Stimulated activated CD4-positive, alpha-beta T cell treated with anti-CD3 and anti-CD28 coated beads, Interleukin-1b, Interleukin-23, amount 100 ng/mL, for 24 hours (primary cell): ENCODE measurements around the gene NDUFAF8.

Experiments used
- DNase-seq, 4 experiments: peaks; one replicate each; pipeline ENCODE4 v3.0.0-alpha.2; 2020; ENCODE audit warnings: low read depth in 4 of 4, low spot score in 1 of 4

Gene NDUFAF8

GRCh38 chr17:81273698-81274470 lies 34.8 kb downstream of the NDUFAF8 start:
- no peak for DNase-seq

GRCh38 chr17:81274471-81274855 lies 35.3 kb downstream of the NDUFAF8 start:
- DNase-seq, result no peak

GRCh38 chr17:81276781-81277180 lies 37.7 kb downstream of the NDUFAF8 start:
- no peak for DNase-seq

GRCh38 chr17:81277421-81277820 lies 38.3 kb downstream of the NDUFAF8 start:
- DNase-seq, result no peak

- DNase-seq, result no peak
Measured at GRCh38 chr17:81277946-81278693, 39.0 kb downstream of the NDUFAF8 start.

GRCh38 chr17:81278831-81279230 lies 39.7 kb downstream of the NDUFAF8 start:
- no peak for DNase-seq

GRCh38 chr17:81279278-81280275 lies 40.5 kb downstream of the NDUFAF8 start:
- DNase-seq, result no peak

GRCh38 chr17:81280571-81280970 lies 41.5 kb downstream of the NDUFAF8 start:
- DNase-seq, result no peak

GRCh38 chr17:81282141-81282540 lies 43.0 kb downstream of the NDUFAF8 start:
- no peak for DNase-seq

GRCh38 chr17:81282876-81283275 lies 43.8 kb downstream of the NDUFAF8 start:
- no peak for DNase-seq

GRCh38 chr17:81285179-81285878 lies 46.2 kb downstream of the NDUFAF8 start:
- peak in 3 of 4 experiments; percentile 35 to 60 (median 53) for DNase-seq

GRCh38 chr17:81285894-81286293 lies 46.8 kb downstream of the NDUFAF8 start:
- no peak for DNase-seq

- no peak for DNase-seq
Measured at GRCh38 chr17:81286491-81287145, 47.5 kb downstream of the NDUFAF8 start.

- no peak for DNase-seq
Measured at GRCh38 chr17:81287152-81287551, 48.0 kb downstream of the NDUFAF8 start.

GRCh38 chr17:81287741-81288430 lies 48.8 kb downstream of the NDUFAF8 start:
- DNase-seq, result no peak

- no peak for DNase-seq
Measured at GRCh38 chr17:81288715-81289114, 49.6 kb downstream of the NDUFAF8 start.

GRCh38 chr17:81289627-81290026 lies 50.5 kb downstream of the NDUFAF8 start:
- DNase-seq, result no peak

- no peak for DNase-seq
Measured at GRCh38 chr17:81290230-81290629, 51.1 kb downstream of the NDUFAF8 start.
